Sigmoid colon (tissue), 4 donors: ENCODE results near the gene ETV6.

Experiments used
- EP300 ChIP-seq, 4 donors: sonication (generic); formaldehyde crosslinking; IDR thresholded peaks; one replicate each; pipeline ENCODE4 v1.6.1; 2017; ENCODE audit warnings: antibody characterized with exemption in 4 of 4
- POLR2A ChIP-seq, 2 donors: fragments of 450-650 bp; IDR thresholded peaks; one replicate each; pipeline ENCODE4 v1.6.1; 2016; ENCODE audit warnings: antibody characterized with exemption in 2 of 2, mild to moderate bottlenecking in 2 of 2, moderate library complexity in 2 of 2
- TF ChIP-seq, protein P1 (sequence below), 4 experiments: fragments of 450-650 bp in 3 of 4; fragments of 200-600 bp in 1 of 4; IDR thresholded peaks; one replicate each; pipeline ENCODE4 v1.5.1; 2016 to 2019; ENCODE audit warnings: antibody characterized with exemption in 4 of 4, mild to moderate bottlenecking in 3 of 4, moderate library complexity in 2 of 4

- TF ChIP-seq, protein P1, sequence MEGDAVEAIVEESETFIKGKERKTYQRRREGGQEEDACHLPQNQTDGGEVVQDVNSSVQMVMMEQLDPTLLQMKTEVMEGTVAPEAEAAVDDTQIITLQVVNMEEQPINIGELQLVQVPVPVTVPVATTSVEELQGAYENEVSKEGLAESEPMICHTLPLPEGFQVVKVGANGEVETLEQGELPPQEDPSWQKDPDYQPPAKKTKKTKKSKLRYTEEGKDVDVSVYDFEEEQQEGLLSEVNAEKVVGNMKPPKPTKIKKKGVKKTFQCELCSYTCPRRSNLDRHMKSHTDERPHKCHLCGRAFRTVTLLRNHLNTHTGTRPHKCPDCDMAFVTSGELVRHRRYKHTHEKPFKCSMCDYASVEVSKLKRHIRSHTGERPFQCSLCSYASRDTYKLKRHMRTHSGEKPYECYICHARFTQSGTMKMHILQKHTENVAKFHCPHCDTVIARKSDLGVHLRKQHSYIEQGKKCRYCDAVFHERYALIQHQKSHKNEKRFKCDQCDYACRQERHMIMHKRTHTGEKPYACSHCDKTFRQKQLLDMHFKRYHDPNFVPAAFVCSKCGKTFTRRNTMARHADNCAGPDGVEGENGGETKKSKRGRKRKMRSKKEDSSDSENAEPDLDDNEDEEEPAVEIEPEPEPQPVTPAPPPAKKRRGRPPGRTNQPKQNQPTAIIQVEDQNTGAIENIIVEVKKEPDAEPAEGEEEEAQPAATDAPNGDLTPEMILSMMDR (IDR thresholded peaks at IDR 0.05): no peak
- TF ChIP-seq EP300 (IDR thresholded peaks at IDR 0.05): no peak
- TF ChIP-seq POLR2A (IDR thresholded peaks at IDR 0.05): no peak
These were observed 25.5 kb downstream of the ETV6 start for GRCh38 chr12:11674894-11675390.
